Stimulated activated CD4-positive, alpha-beta T cell treated with anti-CD3 and anti-CD28 coated beads, Interleukin-15, amount 100 ng/mL, for 48 hours (primary cell): Measurements from ENCODE around the gene SUPT20H.
"Not testable (repeated sequence)": the region's sequence is repeated elsewhere in the genome, so short reads cannot be mapped to it uniquely, and the experiment has no call there.

Source experiments
- DNase-seq, 2 donors: peaks; one replicate each; pipeline ENCODE4 v3.0.0-alpha.2; 2020; ENCODE audit warnings: low read depth in 2 of 2

Gene SUPT20H

GRCh38 chr13:37070145-37070695, 10.7 kb upstream of the SUPT20H start:
- no peak for DNase-seq

- no peak for DNase-seq
Observed at GRCh38 chr13:37069597-37070103, 10.2 kb upstream of the SUPT20H start.

- DNase-seq: no peak
Observed at GRCh38 chr13:37068962-37069361, 9.5 kb upstream of the SUPT20H start.

- no peak for DNase-seq
Observed at GRCh38 chr13:37067874-37068273, 8.4 kb upstream of the SUPT20H start.

- no peak for DNase-seq
Observed at GRCh38 chr13:37065890-37066526, 6.5 kb upstream of the SUPT20H start.

- no peak for DNase-seq
Observed at GRCh38 chr13:37059848-37060192, 332 bp upstream of the SUPT20H start.

GRCh38 chr13:37056228-37056627, 3.3 kb downstream of the SUPT20H start:
- DNase-seq: not testable (repeated sequence)

GRCh38 chr13:37053111-37053510, 6.4 kb downstream of the SUPT20H start:
- not testable (repeated sequence) for DNase-seq

- no peak for DNase-seq
Observed at GRCh38 chr13:37049810-37050209, 9.7 kb downstream of the SUPT20H start.

- DNase-seq: no peak
Observed at GRCh38 chr13:37047846-37048245, 11.6 kb downstream of the SUPT20H start.

- DNase-seq: no peak
Observed at GRCh38 chr13:37047032-37047431, 12.5 kb downstream of the SUPT20H start.

GRCh38 chr13:37046062-37046461, 13.4 kb downstream of the SUPT20H start:
- DNase-seq: no peak

GRCh38 chr13:37040789-37041188, 18.7 kb downstream of the SUPT20H start:
- no peak for DNase-seq

GRCh38 chr13:37039896-37040295, 19.6 kb downstream of the SUPT20H start:
- DNase-seq: no peak

GRCh38 chr13:37037241-37037640, 22.2 kb downstream of the SUPT20H start:
- DNase-seq: no peak

GRCh38 chr13:37029617-37030016, 29.9 kb downstream of the SUPT20H start:
- no peak for DNase-seq

GRCh38 chr13:37027639-37028038, 31.8 kb downstream of the SUPT20H start:
- no peak for DNase-seq

GRCh38 chr13:37026771-37027170, 32.7 kb downstream of the SUPT20H start:
- DNase-seq: no peak

- DNase-seq: no peak
Observed at GRCh38 chr13:37023871-37024270, 35.6 kb downstream of the SUPT20H start.

- DNase-seq: no peak
Observed at GRCh38 chr13:37014609-37015008, 44.9 kb downstream of the SUPT20H start.

- no peak for DNase-seq
Observed at GRCh38 chr13:37011788-37012187, 47.7 kb downstream of the SUPT20H start.

- DNase-seq: no peak
Observed at GRCh38 chr13:37011002-37011401, 48.5 kb downstream of the SUPT20H start.

GRCh38 chr13:37010424-37010823, 49.1 kb downstream of the SUPT20H start:
- DNase-seq: no peak

GRCh38 chr13:37009692-37010091, 49.8 kb downstream of the SUPT20H start:
- DNase-seq: no peak
